ENCODE data around the gene CRADD. TPM values are rescaled to one million over a fixed set of nuclear protein-coding genes. Genes with fewer than 3 reads are reported as not detected.
A peak's percentile ranks its signal among the peaks of the same experiment; 100 is the strongest.
"Not testable (repeated sequence)": the region's sequence is repeated elsewhere in the genome, so short reads cannot be mapped to it uniquely, and the experiment has no call there.

Gene CRADD
- total RNA-seq, 1 donor from 2014 or later: 9.3 TPM

DNA sequence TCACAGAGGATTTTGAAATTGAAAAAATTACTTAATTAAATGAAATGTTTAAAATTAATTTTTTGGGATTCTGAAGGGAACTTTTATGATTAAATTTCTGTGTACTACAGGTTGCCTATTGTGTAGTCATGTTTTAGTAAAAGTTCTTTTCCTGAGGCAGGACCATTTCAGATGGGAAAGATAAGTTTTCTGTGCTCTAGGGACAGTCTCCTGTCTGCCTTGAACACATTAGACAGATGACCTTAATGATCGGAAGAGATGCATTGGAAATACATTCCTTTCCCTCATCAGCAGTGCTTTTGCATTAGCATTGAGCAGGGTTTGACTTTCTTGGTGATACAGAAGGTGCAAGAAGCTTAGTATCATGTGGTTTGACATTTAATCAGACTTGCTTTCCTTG is 28.1 kb downstream of the CRADD start:
- no peak for DNase-seq (ENCODE audit: low read depth in 2 of 2)

GRCh38 chr12:93706387-93706786 is 29.2 kb downstream of the CRADD start:
- no peak for DNase-seq (ENCODE audit: low read depth in 2 of 2)

GRCh38 chr12:93706824-93707223 is 29.6 kb downstream of the CRADD start:
- no peak for DNase-seq (ENCODE audit: low read depth in 2 of 2)

DNA sequence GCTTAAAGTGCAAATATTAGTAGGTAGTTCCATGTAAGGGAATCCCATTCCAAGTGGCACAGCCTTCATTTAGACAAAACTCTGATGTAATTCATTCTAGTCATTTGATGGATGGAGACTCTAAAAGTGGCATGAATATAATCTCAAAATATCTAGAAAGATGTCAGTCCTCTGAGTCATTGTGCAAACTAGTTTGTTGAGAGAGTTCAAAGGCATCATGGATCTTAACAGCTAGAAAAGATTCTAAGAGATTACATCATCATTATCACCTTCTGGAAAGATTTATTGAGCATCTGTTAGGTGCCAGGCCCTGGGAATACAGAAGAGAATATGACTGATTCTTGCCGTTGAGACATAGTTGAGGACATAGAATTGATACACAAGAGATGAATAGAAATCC is 30.7 kb downstream of the CRADD start:
- peak in 1 of 2 donors; percentile 23 for DNase-seq (ENCODE audit: low read depth in 2 of 2)

- no peak for DNase-seq (ENCODE audit: low read depth in 2 of 2)
These were observed 31.8 kb downstream of the CRADD start for GRCh38 chr12:93708952-93709351.

- DNase-seq (ENCODE audit: low read depth in 2 of 2): no peak
These were observed 32.2 kb downstream of the CRADD start for GRCh38 chr12:93709386-93709785.

- no peak for DNase-seq (ENCODE audit: low read depth in 2 of 2)
These were observed 33.4 kb downstream of the CRADD start for GRCh38 chr12:93710574-93710926.

- DNase-seq (ENCODE audit: low read depth in 2 of 2): not testable (repeated sequence)
These were observed 34.3 kb downstream of the CRADD start for GRCh38 chr12:93711502-93711901.

GRCh38 chr12:93712200-93712599 is 35.0 kb downstream of the CRADD start:
- DNase-seq (ENCODE audit: low read depth in 2 of 2): no peak

DNA sequence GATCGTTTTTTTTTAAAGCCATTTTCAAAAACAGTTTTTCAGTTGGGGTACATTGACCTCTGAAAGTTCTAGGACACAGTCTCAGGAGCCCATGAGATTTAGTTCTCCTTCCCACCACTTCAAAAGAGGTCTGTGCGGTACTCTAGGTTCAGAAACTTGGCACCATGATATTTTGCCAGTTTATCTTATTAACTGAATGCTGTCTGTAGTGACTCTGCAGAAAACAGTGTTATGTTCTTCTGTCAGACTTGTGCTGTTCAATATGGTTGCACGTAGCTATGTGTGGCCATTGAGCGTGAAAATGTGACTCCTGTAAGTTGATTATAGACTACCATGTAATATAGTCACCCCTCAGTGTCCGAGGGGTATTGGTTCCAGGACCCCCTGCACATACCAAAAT is 35.9 kb downstream of the CRADD start:
- DNase-seq (ENCODE audit: low read depth in 2 of 2): no peak

DNA sequence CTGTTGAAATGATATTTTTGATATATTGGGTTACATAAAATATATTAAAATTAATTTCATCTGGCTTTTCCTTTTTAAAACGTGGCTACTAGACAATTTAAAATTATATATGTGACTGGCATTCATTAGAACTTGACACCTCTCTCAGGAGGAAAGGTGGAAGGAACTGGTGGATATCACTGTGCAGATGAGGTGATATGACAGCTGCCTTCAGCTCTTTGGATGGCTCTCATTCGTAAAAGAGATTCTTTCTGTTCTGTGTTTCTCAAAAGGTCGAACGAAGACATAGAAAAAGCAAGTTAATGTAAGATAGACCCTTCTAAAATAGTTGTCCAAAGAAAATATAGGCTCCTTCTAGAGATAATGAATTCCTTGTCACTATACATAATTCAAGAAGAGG is 36.6 kb downstream of the CRADD start:
- DNase-seq (ENCODE audit: low read depth in 2 of 2): no peak

DNA sequence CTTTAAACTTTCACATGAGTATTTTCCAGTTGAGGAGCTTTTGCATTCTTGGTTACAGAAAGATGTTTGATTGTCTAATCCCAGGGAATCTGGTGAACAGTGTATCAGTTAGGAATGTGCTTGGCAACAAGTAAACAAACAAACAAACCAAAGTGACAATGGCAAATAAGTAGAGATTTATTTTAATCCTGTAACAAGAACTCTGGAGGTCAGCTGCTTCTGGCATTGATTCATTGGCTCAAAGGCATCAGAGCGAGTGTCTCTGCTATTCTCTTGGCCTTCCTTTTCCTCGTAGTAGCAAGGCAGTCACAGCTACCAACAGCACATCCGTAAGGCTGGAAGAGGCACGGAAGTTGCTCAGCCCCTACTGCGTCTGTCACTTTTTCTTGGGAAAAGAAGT is 37.2 kb downstream of the CRADD start:
- no peak for DNase-seq (ENCODE audit: low read depth in 2 of 2)

DNA sequence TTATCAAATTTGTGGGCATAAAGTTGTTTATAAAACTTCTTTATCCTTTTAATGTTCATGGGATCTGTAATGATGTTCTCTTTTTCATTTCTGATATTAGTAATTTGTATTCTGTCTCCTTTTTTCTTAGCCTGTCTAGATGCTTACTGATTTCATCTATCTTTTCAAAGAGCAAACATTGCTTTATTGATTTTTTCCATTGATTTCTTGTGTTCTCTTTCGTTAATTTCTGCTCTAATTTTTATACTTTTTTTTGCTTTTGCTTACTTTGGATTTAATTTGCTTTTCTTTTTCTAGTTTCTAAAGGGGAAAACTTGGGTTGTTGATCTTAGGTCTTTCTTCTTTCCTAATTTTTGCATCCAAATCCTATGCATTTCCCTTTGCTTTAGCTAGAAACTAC is 42.5 kb downstream of the CRADD start:
- DNase-seq (ENCODE audit: low read depth in 2 of 2): no peak

DNA sequence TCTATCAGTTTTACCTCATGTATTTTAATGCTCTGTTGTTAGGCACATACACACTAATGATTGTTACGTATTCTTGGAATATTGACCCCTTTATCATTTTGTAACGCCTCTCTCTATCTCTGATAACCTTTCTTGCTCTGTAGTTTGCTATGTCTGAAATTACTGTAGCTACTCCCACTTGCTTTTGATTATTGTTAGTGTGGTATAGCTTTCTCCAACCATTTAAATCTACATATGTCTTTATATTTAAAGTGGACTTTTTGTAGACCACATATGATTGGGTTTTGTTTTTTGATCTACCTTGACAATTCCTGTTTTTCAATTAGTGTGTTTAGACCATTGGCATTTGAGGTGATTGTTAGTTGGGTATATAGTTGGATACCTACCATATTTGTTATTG is 43.4 kb downstream of the CRADD start:
- no peak for DNase-seq (ENCODE audit: low read depth in 2 of 2)

DNA sequence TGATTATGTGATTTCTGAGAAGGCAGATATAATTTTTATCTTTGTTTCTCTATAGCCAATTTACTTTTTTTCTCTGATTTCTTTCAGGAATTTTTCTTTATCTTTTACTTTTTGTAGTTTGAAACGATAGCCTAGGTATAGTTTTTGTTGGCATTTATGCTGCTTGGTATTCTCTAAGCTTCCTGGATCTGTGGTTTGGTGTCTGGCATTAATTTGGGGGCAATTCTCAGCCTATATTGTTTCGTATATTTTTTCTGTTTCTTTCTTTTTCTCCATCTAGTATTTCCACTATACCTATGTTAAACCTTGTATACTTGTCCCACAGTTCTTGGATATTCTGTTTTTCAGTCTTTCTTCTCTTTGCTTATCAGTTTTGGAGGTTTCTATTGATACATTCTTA is 45.0 kb downstream of the CRADD start:
- DNase-seq (ENCODE audit: low read depth in 2 of 2): no peak

DNA sequence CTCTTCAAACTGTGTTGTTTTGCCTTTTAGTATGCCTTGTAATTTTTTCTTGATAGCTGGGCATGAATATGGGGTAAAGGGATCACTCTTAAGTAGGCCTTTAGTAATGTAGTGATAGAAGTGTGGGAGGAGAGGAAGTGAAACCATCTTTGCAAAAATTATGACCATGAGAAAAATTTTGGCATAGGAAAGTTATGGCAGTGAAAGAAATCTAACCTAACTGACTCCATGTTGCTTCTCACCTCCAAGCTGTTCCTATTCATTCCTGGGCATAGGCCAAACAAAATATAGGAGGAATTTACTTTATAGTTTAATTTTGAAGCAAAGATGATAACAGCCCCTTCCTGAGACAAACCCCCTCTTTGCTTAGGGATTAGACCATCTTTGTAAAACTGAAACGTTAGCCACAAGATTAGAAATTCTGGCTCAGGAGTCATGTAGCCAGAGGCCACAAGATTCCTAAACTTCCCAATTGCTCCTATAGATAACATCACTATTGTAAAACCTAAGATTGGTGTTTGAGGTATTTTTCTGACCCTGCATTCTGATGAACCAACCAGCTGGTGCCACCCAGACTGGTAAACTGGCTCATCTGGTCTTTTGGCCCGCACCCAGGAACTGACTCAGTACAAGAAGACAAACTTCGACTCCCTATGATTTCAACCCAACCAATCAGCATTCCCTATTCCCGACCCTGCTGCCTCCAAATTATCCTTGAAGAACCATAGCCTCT is 45.8 kb downstream of the CRADD start:
- peak in 1 of 2 donors; percentile 26 for DNase-seq (ENCODE audit: low read depth in 2 of 2)

- no peak for DNase-seq (ENCODE audit: low read depth in 2 of 2)
These were observed 46.4 kb downstream of the CRADD start for GRCh38 chr12:93723568-93723930.

GRCh38 chr12:93725531-93725930 is 48.4 kb downstream of the CRADD start:
- DNase-seq (ENCODE audit: low read depth in 2 of 2): no peak

- no peak for DNase-seq (ENCODE audit: low read depth in 2 of 2)
These were observed 50.1 kb downstream of the CRADD start for GRCh38 chr12:93727195-93727811.

DNA sequence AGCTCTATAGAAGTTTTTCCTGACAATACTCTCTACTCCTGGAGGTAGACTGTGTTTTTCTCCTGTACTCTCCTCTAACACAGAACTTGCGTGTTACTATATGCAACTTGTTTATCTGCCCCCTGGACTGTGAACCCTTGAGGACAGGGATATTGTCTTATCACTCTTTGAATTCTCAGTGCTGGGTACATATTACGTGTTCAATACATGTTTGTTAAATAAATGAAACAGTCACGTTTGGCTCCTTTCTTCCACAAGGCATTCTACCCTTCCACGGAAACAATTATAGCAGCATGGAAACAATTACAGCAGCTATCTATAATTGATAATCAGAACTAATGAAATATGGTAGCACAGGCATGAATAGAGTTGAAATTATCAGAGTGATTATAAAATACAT is 50.7 kb downstream of the CRADD start:
- DNase-seq (ENCODE audit: low read depth in 2 of 2): no peak

DNA sequence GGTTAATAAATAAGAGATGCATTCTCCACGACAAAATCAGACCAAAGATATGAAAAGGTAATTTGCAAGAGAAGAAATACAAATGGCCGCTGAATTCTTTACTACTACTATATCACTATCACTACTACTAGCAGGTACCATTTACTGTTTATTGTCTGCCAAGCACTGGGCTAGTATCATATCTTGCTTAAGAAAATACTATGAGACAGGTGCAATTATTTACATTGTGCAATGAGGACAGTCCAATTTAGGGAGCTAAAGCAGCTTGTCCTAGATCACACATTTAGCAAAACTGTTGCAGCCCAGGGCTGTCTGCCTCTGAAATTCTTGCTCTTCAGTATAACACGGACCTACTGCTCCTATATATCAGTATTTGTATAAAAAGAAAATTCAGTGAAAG is 52.8 kb downstream of the CRADD start:
- no peak for DNase-seq (ENCODE audit: low read depth in 2 of 2)

- no peak for DNase-seq (ENCODE audit: low read depth in 2 of 2)
These were observed 56.2 kb downstream of the CRADD start for GRCh38 chr12:93733358-93733757.

- no peak for DNase-seq (ENCODE audit: low read depth in 2 of 2)
These were observed 56.8 kb downstream of the CRADD start for GRCh38 chr12:93733928-93734327.

DNA sequence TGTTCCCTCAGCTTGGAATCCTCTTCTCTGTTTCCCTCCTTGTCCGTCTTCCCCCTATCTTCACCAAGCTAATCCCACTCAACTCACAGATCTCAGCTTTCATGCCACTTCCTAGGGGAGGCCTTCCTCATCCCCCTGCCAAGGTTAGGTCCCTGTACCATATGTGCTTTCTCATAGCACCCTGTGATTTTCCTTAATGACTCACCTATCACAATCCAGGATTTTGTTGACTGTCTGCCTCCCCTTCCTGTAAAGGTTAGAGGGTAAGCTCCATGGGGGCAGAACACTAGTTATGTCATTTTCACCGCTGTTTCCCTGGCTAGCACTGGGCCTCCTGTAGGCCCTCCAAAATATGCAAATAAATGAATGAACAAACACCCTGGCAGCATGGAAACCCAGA is 57.6 kb downstream of the CRADD start:
- DNase-seq (ENCODE audit: low read depth in 2 of 2): peak; percentile 15 to 29
